Measurements from ENCODE around the gene DOCK11. TPM values are rescaled to one million over a fixed set of nuclear protein-coding genes. Genes with fewer than 3 reads are reported as not detected.
A peak's percentile ranks its signal among the peaks of the same experiment; 100 is the strongest.

The DOCK11 gene
- polyA plus RNA-seq, 3 donors, result 20.8 to 39.7 (median 34.8) TPM

GRCh38 chrX:118541482-118541881, 45.9 kb downstream of the DOCK11 start:
- WGBS (ENCODE audit: insufficient coverage), result no CpG with 5 or more reads among the region's 3 CpGs
- no peak overlapping the region for H2AFZ ChIP-seq (ENCODE audit: insufficient read depth, low read depth, low read length, poor library complexity, severe bottlenecking)
- TF ChIP-seq CTCF (IDR thresholded peaks at IDR 0.05), result no peak
- no peak for DNase-seq
- H3K4me3 Mint-ChIP-seq, result no peak overlapping the region
- peaks cover 26% of the 10 kb centered on the region for H3K4me1 Mint-ChIP-seq
- H3K27ac ChIP-seq (ENCODE audit: low read depth in 1 of 2, low read length in 2 of 2), result peak overlapping the region in 1 of 2 donors; percentile 20
- H3K9ac ChIP-seq (ENCODE audit: insufficient read depth, low read length, poor library complexity, severe bottlenecking), result no peak overlapping the region
- peaks cover 24 to 28% of the 10 kb centered on the region in 2 donors for H3K4me1 ChIP-seq (ENCODE audit: control insufficient read depth in 1 of 2, insufficient read depth in 2 of 2, low read length in 2 of 2)
- no peak overlapping the region for H3K4me3 ChIP-seq (replicated peaks in 1 of 3; ENCODE audit: low read depth in 2 of 3, low read length in 3 of 3)
- H3K27me3 Mint-ChIP-seq (ENCODE audit: low read depth in 3 of 3), result peaks cover 0 to 2% (median 0%) of the 10 kb centered on the region in 3 donors
- peak overlapping the region in 3 of 7 donors; percentile 27 to 57 (median 57) for H3K27ac Mint-ChIP-seq
- H4K20me1 ChIP-seq (ENCODE audit: insufficient read depth, low read length), result peaks cover 60% of the 10 kb centered on the region
- peaks cover 58% of the 10 kb centered on the region for H3K79me2 ChIP-seq (ENCODE audit: insufficient read depth, low read length)
- H3K36me3 ChIP-seq (replicated peaks in 1 of 2; ENCODE audit: control insufficient read depth in 1 of 2, insufficient read depth in 2 of 2, low read length in 2 of 2), result peaks cover 24 to 38% of the 10 kb centered on the region in 2 donors
- intact Hi-C loops (cut with micrococcal nuclease), result no loop called here
- no peaks in the 10 kb centered on the region for H3K27me3 ChIP-seq (ENCODE audit: control insufficient read depth in 2 of 2, insufficient read depth in 2 of 2, low read length in 2 of 2)
- no peak overlapping the region for H3K4me2 ChIP-seq (replicated peaks; ENCODE audit: extremely low read depth, low read length, poor library complexity, severe bottlenecking)
- no peaks in the 10 kb centered on the region for H3K9me3 Mint-ChIP-seq
- peaks cover 26 to 31% of the 10 kb centered on the region in 2 donors for H3K36me3 Mint-ChIP-seq
- no peaks in the 10 kb centered on the region for H3K9me3 ChIP-seq (replicated peaks in 1 of 2; ENCODE audit: control insufficient read depth in 1 of 2, insufficient read depth in 1 of 2, low read length in 2 of 2)

GRCh38 chrX:118545510-118545909, 49.9 kb downstream of the DOCK11 start:
- H3K4me3 ChIP-seq (replicated peaks in 1 of 3; ENCODE audit: low read depth in 2 of 3, low read length in 3 of 3), result no peak overlapping the region
- H4K20me1 ChIP-seq (ENCODE audit: insufficient read depth, low read length), result peaks cover 47% of the 10 kb centered on the region
- intact Hi-C loops (cut with micrococcal nuclease), result no loop called here
- H3K9ac ChIP-seq (ENCODE audit: insufficient read depth, low read length, poor library complexity, severe bottlenecking), result no peak overlapping the region
- H3K36me3 ChIP-seq (replicated peaks in 1 of 2; ENCODE audit: control insufficient read depth in 1 of 2, insufficient read depth in 2 of 2, low read length in 2 of 2), result peaks cover 56 to 76% of the 10 kb centered on the region in 2 donors
- H2AFZ ChIP-seq (ENCODE audit: insufficient read depth, low read depth, low read length, poor library complexity, severe bottlenecking), result no peak overlapping the region
- H3K79me2 ChIP-seq (ENCODE audit: insufficient read depth, low read length), result peaks cover 17% of the 10 kb centered on the region
- H3K4me1 ChIP-seq (ENCODE audit: control insufficient read depth in 1 of 2, insufficient read depth in 2 of 2, low read length in 2 of 2), result no peaks in the 10 kb centered on the region
- WGBS (ENCODE audit: insufficient coverage), result 100% methylated on average over 1 of the region's 5 CpGs
- H3K27me3 ChIP-seq (ENCODE audit: control insufficient read depth in 2 of 2, insufficient read depth in 2 of 2, low read length in 2 of 2), result no peaks in the 10 kb centered on the region
- TF ChIP-seq CTCF (IDR thresholded peaks at IDR 0.05), result no peak
- no peaks in the 10 kb centered on the region for H3K9me3 ChIP-seq (replicated peaks in 1 of 2; ENCODE audit: control insufficient read depth in 1 of 2, insufficient read depth in 1 of 2, low read length in 2 of 2)
- no peak overlapping the region for H3K4me2 ChIP-seq (replicated peaks; ENCODE audit: extremely low read depth, low read length, poor library complexity, severe bottlenecking)
- peaks cover 0 to 4% (median 0%) of the 10 kb centered on the region in 3 donors for H3K27me3 Mint-ChIP-seq (ENCODE audit: low read depth in 3 of 3)
- H3K36me3 Mint-ChIP-seq, result peaks cover 46 to 62% of the 10 kb centered on the region in 2 donors
- no peak overlapping the region for H3K27ac ChIP-seq (ENCODE audit: low read depth in 1 of 2, low read length in 2 of 2)
- peak overlapping the region in 1 of 7 donors; percentile 78 for H3K27ac Mint-ChIP-seq
- H3K4me1 Mint-ChIP-seq, result peaks cover 3% of the 10 kb centered on the region
- DNase-seq, result no peak
- no peak overlapping the region for H3K4me3 Mint-ChIP-seq
- H3K9me3 Mint-ChIP-seq, result no peaks in the 10 kb centered on the region

Data from CD14-positive monocyte (primary cell).